Transverse colon (tissue), 4 donors: Measurements from ENCODE around the gene PRR19. TPM values are rescaled to one million over a fixed set of nuclear protein-coding genes. Genes with fewer than 3 reads are reported as not detected.

Experiments
- DNase-seq: peaks from one replicate; pipeline ENCODE4 v3.0.0-alpha.2; 2019
- H3K27ac ChIP-seq, 4 donors: fragments of 200-600 bp; sonication (generic); 2 replicates each; pipeline ENCODE4 v1.5.1; 2016 to 2018; ENCODE audit warnings: inconsistent platforms in 4 of 4
- H3K27me3 ChIP-seq: fragments of 200-600 bp; sonication (generic); 2 replicates; pipeline ENCODE4 v1.5.1; 2017; ENCODE audit warnings: inconsistent platforms
- H3K36me3 ChIP-seq, 4 donors: fragments of 200-600 bp; sonication (generic); 2 replicates each; pipeline ENCODE4 v1.5.1; 2017 to 2019; ENCODE audit warnings: inconsistent platforms in 4 of 4
- H3K4me1 ChIP-seq, 4 donors: fragments of 200-600 bp; sonication (generic); 2 replicates each; pipeline ENCODE4 v1.5.1; 2017 to 2020; ENCODE audit warnings: inconsistent platforms in 4 of 4
- H3K4me3 ChIP-seq, 4 donors: fragments of 200-600 bp; sonication (generic); 1 replicate in 1 of 4; 2 replicates in 3 of 4; pipeline versions ENCODE4 v1.5.1 to v1.6.1; 2017 to 2019; ENCODE audit warnings: inconsistent platforms in 4 of 4
- H3K9me3 ChIP-seq, 2 donors: fragments of 200-600 bp; sonication (generic); 2 replicates each; pipeline ENCODE4 v1.5.1; 2017 to 2019; ENCODE audit warnings: inconsistent platforms in 2 of 2
- CTCF ChIP-seq, 5 experiments: fragments of 200-600 bp in 3 of 5; fragments of 450-650 bp in 2 of 5; sonication (generic) in 3 of 5; IDR thresholded peaks; 1 replicate in 2 of 5; 2 replicates in 3 of 5; pipeline ENCODE4 v1.5.1; 2016 to 2017; ENCODE audit warnings: antibody characterized with exemption in 5 of 5, inconsistent platforms in 3 of 5, mild to moderate bottlenecking in 2 of 5, moderate library complexity in 1 of 5
- EP300 ChIP-seq: sonication (generic); formaldehyde crosslinking; IDR thresholded peaks from one replicate; pipeline ENCODE4 v1.6.1; 2017; ENCODE audit warnings: antibody characterized with exemption, low read depth
- POLR2A ChIP-seq: fragments of 450-650 bp; IDR thresholded peaks from one replicate; pipeline ENCODE4 v1.6.1; 2016; ENCODE audit warnings: antibody characterized with exemption, mild to moderate bottlenecking, moderate library complexity
- POLR2AphosphoS5 ChIP-seq, 3 donors: sonication (generic); formaldehyde crosslinking; IDR thresholded peaks; one replicate each; pipeline ENCODE4 v1.6.1; 2016; ENCODE audit warnings: antibody characterized with exemption in 3 of 3
- WGBS, 2 donors: methylation state at CpG; one replicate each; pipeline ENCODE4 v1.1.5; 2018; ENCODE audit warnings: low coverage in 1 of 2; 5-methylcytosine and 5-hydroxymethylcytosine counted together
- in situ Hi-C, 4 donors: fragments of 200-750 bp; cut with MboI; loops; one replicate each; pipeline versions ENCODE4 v1.15.0 to v1.15.1; 2017; ENCODE audit warnings: low sequenced_read_pairs in 3 of 4, low pct_ligation_motif_present in 1 of 4, low pct_unique_long_range_greater_than_20kb in 1 of 4
- intact Hi-C: fragments of 100-400 bp; cut with DNase I; formaldehyde crosslinking; loops from one replicate; pipeline ENCODE4 v1.15.1; 2023; ENCODE audit warnings: low total_unique reads
- total RNA-seq, 4 donors: library from RNA; depleted of rRNA; stranded (reverse); fragments of >200 nt; gene quantifications; one replicate each; pipeline ENCODE4 v1.1.0, GENCODE V29; 2016

The PRR19 gene
- total RNA-seq, 4 donors from 2014 or later, result 0.41 to 0.79 TPM; not detected in 2

DNA sequence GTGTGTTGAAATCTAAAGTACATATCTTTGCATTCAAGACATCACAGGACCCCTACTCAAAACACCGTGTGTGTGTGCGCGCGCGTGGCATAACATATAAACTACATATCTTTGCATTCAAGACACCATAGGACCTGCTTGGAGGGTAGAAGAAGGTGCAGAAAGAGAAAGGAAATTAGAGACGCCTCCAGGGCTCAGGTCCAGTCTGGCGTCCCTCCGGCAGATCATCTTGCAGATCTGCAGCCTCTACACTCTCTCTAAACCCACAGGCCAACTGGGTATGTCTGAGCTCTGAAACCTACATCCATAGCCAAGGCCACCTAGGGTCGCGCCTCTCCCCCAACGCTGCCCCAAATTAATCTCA lies 1.2 kb downstream of the PRR19 start:
- no peak for TF ChIP-seq POLR2A
- TF ChIP-seq CTCF (IDR thresholded peaks at IDR 0.05), result no peak
- no peak for TF ChIP-seq POLR2AphosphoS5 (IDR thresholded peaks at IDR 0.05)
- no peak for TF ChIP-seq EP300

GRCh38 chr19:42303876-42304275 lies 1.9 kb downstream of the PRR19 start:
- Histone ChIP-seq H3K4me1 (peaks cover 3 to 17% (median 7%) of the 10 kb centered on the region in 4 donors), H3K4me3 (no peak overlapping the region), H3K27me3 (no peaks in the 10 kb centered on the region), H3K9me3 (no peaks in the 10 kb centered on the region), H3K36me3 (no peaks in the 10 kb centered on the region), H3K27ac (no peak overlapping the region)
- in situ Hi-C loops (loop anchor here in 2 of 4 donors (25.0 kb wide), 1 partner anchor 192 kb away; no protein-coding TSS in a partner anchor), intact Hi-C loops (no loop called here)
- no peak for TF ChIP-seq EP300
- no peak for TF ChIP-seq POLR2AphosphoS5 (IDR thresholded peaks at IDR 0.05)
- TF ChIP-seq CTCF (IDR thresholded peaks at IDR 0.05), result no peak
- no peak for TF ChIP-seq POLR2A
- WGBS, 2 donors, result 70 to 82% methylated on average over 7 to 8 of the region's 8 CpGs
- no peak for DNase-seq

More for the DNA sequence above, 1.2 kb downstream of the PRR19 start:
- Histone ChIP-seq H3K27me3 (no peaks in the 10 kb centered on the region), H3K4me3 (peak overlapping the region in 1 of 4 donors; percentile 63), H3K9me3 (no peaks in the 10 kb centered on the region), H3K27ac (peak overlapping the region in 1 of 4 donors; percentile 71), H3K4me1 (peaks cover 3 to 17% (median 7%) of the 10 kb centered on the region in 4 donors), H3K36me3 (no peaks in the 10 kb centered on the region)
- DNase-seq, result no peak
- WGBS, 2 donors, result 70 to 78% methylated on average over 4 to 11 of the region's 11 CpGs
- in situ Hi-C loops (loop anchor here in 2 of 4 donors (25.0 kb wide), 1 partner anchor 191 kb away; no protein-coding TSS in a partner anchor), intact Hi-C loops (no loop called here)

GRCh38 chr19:42306646-42307045 lies 4.7 kb downstream of the PRR19 start:
- intact Hi-C loops, result no loop called here
- DNase-seq, result no peak
- Histone ChIP-seq H3K4me3 (no peak overlapping the region), H3K9me3 (no peaks in the 10 kb centered on the region), H3K4me1 (peaks cover 2 to 12% (median 3%) of the 10 kb centered on the region in 4 donors), H3K27ac (no peak overlapping the region), H3K36me3 (no peaks in the 10 kb centered on the region), H3K27me3 (peaks cover 5% of the 10 kb centered on the region)
- in situ Hi-C loops, result loop anchor here in 2 of 4 donors (25.0 kb wide), 1 partner anchor 194 kb away; no protein-coding TSS in a partner anchor
- 90 to 93% methylated on average over 11 to 22 of the region's 22 CpGs for WGBS, 2 donors
- TF ChIP-seq CTCF (IDR thresholded peaks at IDR 0.05) (no peak), POLR2A (no peak), EP300 (no peak), POLR2AphosphoS5 (IDR thresholded peaks at IDR 0.05) (no peak)

DNA sequence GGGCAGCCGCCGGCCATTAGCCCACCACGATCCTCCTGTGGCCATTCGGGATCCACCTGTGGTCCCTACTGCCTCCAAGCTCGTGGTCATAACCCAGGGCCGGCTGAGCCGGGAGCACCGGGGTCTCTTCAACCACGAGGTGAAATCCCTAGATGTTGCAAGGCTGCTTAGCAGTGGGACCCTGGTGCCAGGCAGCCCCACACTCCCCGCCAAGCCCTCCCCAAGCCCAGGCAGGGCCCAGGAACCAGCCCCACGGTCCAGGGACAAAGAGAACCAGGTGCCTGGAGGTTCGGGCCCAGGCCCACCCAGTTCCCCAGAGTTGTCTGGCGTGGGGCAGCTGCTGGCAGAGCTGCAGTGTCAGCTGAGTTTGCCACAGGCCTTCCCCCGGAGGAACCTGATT lies 7.8 kb downstream of the PRR19 start:
- intact Hi-C loops, result no loop called here
- no peak overlapping the region for H3K27ac ChIP-seq
- no peaks in the 10 kb centered on the region for H3K36me3 ChIP-seq
- no peak overlapping the region for H3K4me3 ChIP-seq
- TF ChIP-seq EP300 (no peak), POLR2AphosphoS5 (IDR thresholded peaks at IDR 0.05) (no peak), CTCF (IDR thresholded peaks at IDR 0.05) (no peak), POLR2A (no peak)
- peaks cover 35% of the 10 kb centered on the region for H3K27me3 ChIP-seq
- peaks cover 4 to 12% (median 9%) of the 10 kb centered on the region in 4 donors for H3K4me1 ChIP-seq
- 89% methylated on average over 12 of the region's 14 CpGs; no CpG with 5 or more reads in 1 of the 2 donors for WGBS, 2 donors
- in situ Hi-C loops, result loop anchor here in 2 of 4 donors (25.0 kb wide), 1 partner anchor 197 kb away; no protein-coding TSS in a partner anchor
- H3K9me3 ChIP-seq, result no peaks in the 10 kb centered on the region
- no peak for DNase-seq
